Body of pancreas (tissue), 4 donors: ENCODE data around the gene ADGRV1.

Source experiments
- CTCF ChIP-seq, 7 experiments: fragments of 450-650 bp in 4 of 7; fragments of 200-600 bp in 3 of 7; sonication (generic) in 3 of 7; IDR thresholded peaks; one replicate each; pipeline ENCODE4 v1.5.1; 2016 to 2019; ENCODE audit warnings: antibody characterized with exemption in 7 of 7
- POLR2A ChIP-seq, 3 donors: fragments of 450-650 bp; IDR thresholded peaks; one replicate each; pipeline ENCODE4 v1.6.1; 2016; ENCODE audit warnings: antibody characterized with exemption in 3 of 3, mild to moderate bottlenecking in 2 of 3

GRCh38 chr5:90911169-90911568 lies 352.6 kb downstream of the ADGRV1 start:
- TF ChIP-seq POLR2A (IDR thresholded peaks at IDR 0.05) (no peak), CTCF (IDR thresholded peaks at IDR 0.05) (no peak)
